Endothelial cell of umbilical vein (primary cell): Measurements from ENCODE around the gene XRCC4. TPM values are rescaled to one million over a fixed set of nuclear protein-coding genes. Genes with fewer than 3 reads are reported as not detected.

Experiments used
- BruUV-seq: library from RNA; stranded (reverse); fragments of 400-500 nt; replicated peaks from 2 replicates; lab custom pipeline; 2021; lab: Mats Ljungman, UMichigan
- CTCF ChIA-PET: fragments of 300-600, 350-600 bp; sonication (Branson Sonifier 250); formaldehyde crosslinking; loops from one replicate; lab custom pipeline; 2021; ENCODE audit warnings: antibody characterized with exemption, inconsistent platforms; lab: Charles Lee
- POLR2A ChIA-PET: fragments of 300-600, 350-600 bp; sonication (Branson Sonifier 250); formaldehyde crosslinking; loops from one replicate; lab custom pipeline; 2021; ENCODE audit warnings: antibody characterized with exemption, inconsistent platforms; lab: Charles Lee
- DNase-seq: peaks from one replicate; pipeline ENCODE4 v3.0.0-alpha.2; 2011; ENCODE audit warnings: low read depth, low spot score
- FAIRE-seq: peaks from 2 replicates; lab custom pipeline; 2011; peaks lifted over from hg19 to GRCh38; lab: Jason Lieb, UNC
- H2AFZ ChIP-seq: 2 replicates; pipeline ENCODE4 v1.6.0; 2012; ENCODE audit warnings: low read depth, low read length, control low read depth, inconsistent platforms
- H3K27ac ChIP-seq: 2 replicates; pipeline ENCODE4 v1.5.1; 2011; ENCODE audit warnings: low read depth, mild to moderate bottlenecking, control low read depth, low read length, moderate library complexity; ENCODE audit not compliant: insufficient read depth
- H3K27me3 ChIP-seq, 2 experiments: 2 replicates each; pipeline versions ENCODE4 v1.6.0 to v1.6.1; 2011; ENCODE audit warnings: low read length in 2 of 2, mixed read lengths in 1 of 2; ENCODE audit not compliant: control insufficient read depth in 2 of 2, insufficient read depth in 2 of 2
- H3K36me3 ChIP-seq, 2 experiments: 2 replicates in 1 of 2; 3 replicates in 1 of 2; pipeline ENCODE4 v1.5.1; 2011; ENCODE audit warnings: low read length in 2 of 2, mild to moderate bottlenecking in 1 of 2, moderate library complexity in 1 of 2; ENCODE audit not compliant: control insufficient read depth in 2 of 2, insufficient read depth in 2 of 2; ENCODE audit errors: extremely low read depth in 1 of 2
- H3K4me1 ChIP-seq: 3 replicates; pipeline ENCODE4 v1.5.1; 2011; ENCODE audit warnings: mild to moderate bottlenecking, low read length; ENCODE audit not compliant: control insufficient read depth, insufficient read depth; ENCODE audit errors: extremely low read depth
- H3K4me2 ChIP-seq: 2 replicates; pipeline ENCODE4 v1.6.1; 2011; ENCODE audit warnings: low read length, control low read depth, mixed read lengths; ENCODE audit not compliant: insufficient read depth
- H3K4me3 ChIP-seq, 3 experiments: fragments of 200-600 bp in 1 of 3; sonication (generic), shearing (Covaris generic) in 1 of 3; replicated peaks in 1 of 3; 2 replicates each; pipeline ENCODE4 v1.5.1; 2011 to 2016; ENCODE audit warnings: control low read depth in 3 of 3, low read length in 3 of 3, mild to moderate bottlenecking in 2 of 3, inconsistent platforms in 1 of 3, low read depth in 1 of 3, moderate library complexity in 1 of 3; ENCODE audit not compliant: insufficient read depth in 1 of 3
- H3K79me2 ChIP-seq: 2 replicates; pipeline ENCODE4 v1.6.0; 2012; ENCODE audit warnings: low read length, inconsistent platforms; ENCODE audit not compliant: control insufficient read depth, insufficient read depth
- H3K9ac ChIP-seq: replicated peaks from 2 replicates; pipeline ENCODE3; 2011; ENCODE audit warnings: low read length, control low read depth; ENCODE audit not compliant: insufficient read depth; ENCODE audit errors: extremely low read depth
- H3K9me1 ChIP-seq: replicated peaks from 3 replicates; pipeline ENCODE4 v1.6.0; 2011; ENCODE audit warnings: mild to moderate bottlenecking, low read length; ENCODE audit not compliant: control insufficient read depth, insufficient read depth; ENCODE audit errors: extremely low read depth
- H3K9me3 ChIP-seq: replicated peaks from 2 replicates; pipeline ENCODE4 v1.5.1; 2012; ENCODE audit warnings: low read length, inconsistent platforms; ENCODE audit not compliant: control insufficient read depth, insufficient read depth
- H4K20me1 ChIP-seq: replicated peaks from 2 replicates; pipeline ENCODE3; 2011; ENCODE audit warnings: mild to moderate bottlenecking, low read length; ENCODE audit not compliant: control insufficient read depth, insufficient read depth; ENCODE audit errors: extremely low read depth
- CTCF ChIP-seq, 2 donors: IDR thresholded peaks; 1 replicate in 1 of 2; 2 replicates in 1 of 2; pipeline ENCODE4 v1.5.1; 2011; ENCODE audit warnings: low read length in 2 of 2, mild to moderate bottlenecking in 2 of 2, moderate library complexity in 2 of 2, control low read depth in 1 of 2, inconsistent platforms in 1 of 2, low read depth in 1 of 2; ENCODE audit not compliant: insufficient read depth in 1 of 2; ENCODE audit errors: extremely low read depth in 1 of 2
- EZH2 ChIP-seq: IDR thresholded peaks from 2 replicates; pipeline ENCODE4 v1.6.1; 2012; ENCODE audit warnings: borderline replicate concordance, low read depth, mild to moderate bottlenecking, moderate library complexity, low read length, inconsistent platforms; ENCODE audit not compliant: severe bottlenecking
- GATA2 ChIP-seq: IDR thresholded peaks from 2 replicates; pipeline ENCODE4 v1.7.0; 2011; ENCODE audit warnings: low read depth, mild to moderate bottlenecking, moderate library complexity, mixed read lengths, low read length; ENCODE audit not compliant: insufficient read length, insufficient read depth
- MAX ChIP-seq: IDR thresholded peaks from 2 replicates; pipeline ENCODE4 v1.6.1; 2011; ENCODE audit not compliant: insufficient read depth, insufficient read length
- MYC ChIP-seq: IDR thresholded peaks from one replicate; pipeline ENCODE4 v1.6.1; 2011; ENCODE audit warnings: mild to moderate bottlenecking, low read depth, low read length
- POLR2A ChIP-seq: IDR thresholded peaks from 2 replicates; pipeline ENCODE4 v1.6.1; 2012; ENCODE audit warnings: low read depth, mild to moderate bottlenecking, control low read depth, low read length
- POLR2AphosphoS5 ChIP-seq: IDR thresholded peaks from 2 replicates; pipeline ENCODE4 v1.6.1; 2012; ENCODE audit warnings: low read depth, mild to moderate bottlenecking, control low read depth, low read length, moderate library complexity; ENCODE audit not compliant: insufficient read depth
- dilution Hi-C: fragments of 300-500 bp; cut with MboI; formaldehyde crosslinking; loops from one replicate; pipeline ENCODE4 v1.15.0; 2019; ENCODE audit warnings: low sequenced_read_pairs; ENCODE audit not compliant: extremely low pct_ligation_motif_present
- intact Hi-C: fragments of 100-400 bp; cut with micrococcal nuclease; formaldehyde crosslinking; loops from one replicate; pipeline ENCODE4 v1.10.0; 2022
- polyA plus RNA-seq, 4 experiments: library from polyadenylated mRNA; depleted of rRNA in 3 of 4; stranded (reverse) in 3 of 4; unstranded in 1 of 4; fragments of >200 nt; gene quantifications; 2 replicates each; pipeline versions ENCODE4 v1.2.1 to v1.2.3, GENCODE V29; 2011 to 2012; ENCODE audit warnings: missing spikeins in 1 of 4
- total RNA-seq: library from RNA; stranded (reverse); gene quantifications from 2 replicates; pipeline ENCODE4 v1.2.3, GENCODE V29; 2021

Gene XRCC4
- total and polyA plus RNA-seq, 2 donors (not counting 3 experiments of a cell fraction or from before 2014, with no cell fraction given): 1.3 to 7.7 TPM

GRCh38 chr5:83115816-83116215, 38.5 kb downstream of the XRCC4 start:
- Histone ChIP-seq H3K9me3 (peaks cover 4% of the 10 kb centered on the region), H3K9ac (no peak overlapping the region), H3K9me1 (no peaks in the 10 kb centered on the region), H2AFZ (no peak overlapping the region), H3K79me2 (no peaks in the 10 kb centered on the region), H3K4me2 (no peak overlapping the region), H4K20me1 (no peaks in the 10 kb centered on the region), H3K27ac (no peak overlapping the region), H3K27me3 (no peaks in the 10 kb centered on the region), H3K4me1 (no peaks in the 10 kb centered on the region), H3K36me3 (no peaks in the 10 kb centered on the region), H3K4me3 (no peak overlapping the region)
- ChIA-PET CTCF (no interaction called here), POLR2A (no interaction called here)
- BruUV-seq: no TSS peak
- dilution Hi-C loops: no loop called here
- intact Hi-C loops: no loop called here
- FAIRE-seq (no peak), DNase-seq (no peak)
- TF ChIP-seq POLR2AphosphoS5 (no peak), CTCF (IDR thresholded peaks at IDR 0.05; ENCODE audit: extremely low read depth in 1 of 2, insufficient read depth in 1 of 2, low read depth in 1 of 2, low read length in 2 of 2) (no peak), EZH2 (no peak), POLR2A (no peak), GATA2 (no peak), MAX (no peak), MYC (no peak)
